ENCODE results near the gene BAHD1.

The BAHD1 gene

DNA sequence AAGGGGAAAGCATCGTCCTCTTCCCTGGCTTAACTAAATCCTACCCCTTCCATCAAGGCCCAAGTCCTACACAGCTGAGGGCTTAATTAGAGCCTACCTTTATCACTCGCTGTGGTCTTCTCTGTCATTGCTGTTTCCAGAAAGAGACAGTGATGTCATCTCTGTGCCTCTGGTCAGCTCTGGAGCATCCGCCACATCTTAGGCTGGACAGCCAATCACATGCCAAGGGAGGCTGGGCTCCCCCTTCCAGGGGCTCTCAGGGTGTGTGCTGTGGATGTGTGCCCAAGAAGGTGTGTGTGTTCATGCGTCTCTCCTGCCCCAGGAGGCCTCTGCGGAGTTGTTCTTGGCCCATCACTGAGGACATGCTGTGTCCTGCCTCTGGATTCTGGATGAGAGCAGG lies 72.9 kb downstream of the BAHD1 start:
- ChIA-PET CTCF (interaction anchor here (0.9 kb wide), 1 partner anchor 58 kb away, joined by 3 read pairs; no protein-coding TSS in a partner anchor), POLR2A (no interaction called here)
- 97% methylated on average over 5 of the region's 5 CpGs for WGBS (ENCODE audit: insufficient coverage)
- Histone ChIP-seq H3K27me3 (replicated peaks in 2 of 5; ENCODE audit: control insufficient read depth in 4 of 5, insufficient read depth in 5 of 5, low read length in 4 of 5) (peaks cover 17 to 45% (median 24%) of the 10 kb centered on the region in 5 experiments), H3K27ac (ENCODE audit: insufficient read depth in 1 of 2, low read depth in 1 of 2, low read length in 2 of 2, poor library complexity in 1 of 2, severe bottlenecking in 2 of 2) (no peak overlapping the region), H3K4me1 (ENCODE audit: control extremely low read depth in 1 of 4, control insufficient read depth in 4 of 4, insufficient read depth in 4 of 4, low read length in 3 of 4) (peaks cover 0 to 16% (median 14%) of the 10 kb centered on the region in 4 experiments), H3K4me3 (ENCODE audit: control insufficient read depth in 1 of 7, extremely low read depth in 1 of 7, insufficient read depth in 4 of 7, low read depth in 2 of 7, low read length in 6 of 7) (no peak overlapping the region), H3K36me3 (ENCODE audit: control insufficient read depth in 4 of 4, insufficient read depth in 4 of 4, low read length in 3 of 4) (no peaks in the 10 kb centered on the region), H3K9me3 (ENCODE audit: control extremely low read depth in 1 of 5, control insufficient read depth in 4 of 5, insufficient read depth in 2 of 5, low read depth in 1 of 5, low read length in 4 of 5) (no peaks in the 10 kb centered on the region)
- DNase-seq = no peak

GRCh38 chr15:40516322-40516721 lies 75.6 kb downstream of the BAHD1 start:
- peaks cover 4 to 25% (median 14%) of the 10 kb centered on the region in 5 experiments for H3K27me3 ChIP-seq (replicated peaks in 2 of 5; ENCODE audit: control insufficient read depth in 4 of 5, insufficient read depth in 5 of 5, low read length in 4 of 5)

More at GRCh38 chr15:40516322-40516721, 75.6 kb downstream of the BAHD1 start:
- Histone ChIP-seq H3K9me3 (ENCODE audit: control extremely low read depth in 1 of 5, control insufficient read depth in 4 of 5, insufficient read depth in 2 of 5, low read depth in 1 of 5, low read length in 4 of 5) (no peaks in the 10 kb centered on the region), H3K4me1 (ENCODE audit: control extremely low read depth in 1 of 4, control insufficient read depth in 4 of 4, insufficient read depth in 4 of 4, low read length in 3 of 4) (peaks cover 0 to 14% (median 10%) of the 10 kb centered on the region in 4 experiments), H3K4me3 (ENCODE audit: control insufficient read depth in 1 of 7, extremely low read depth in 1 of 7, insufficient read depth in 4 of 7, low read depth in 2 of 7, low read length in 6 of 7) (no peak overlapping the region), H3K27ac (ENCODE audit: insufficient read depth in 1 of 2, low read depth in 1 of 2, low read length in 2 of 2, poor library complexity in 1 of 2, severe bottlenecking in 2 of 2) (no peak overlapping the region), H3K36me3 (ENCODE audit: control insufficient read depth in 4 of 4, insufficient read depth in 4 of 4, low read length in 3 of 4) (no peaks in the 10 kb centered on the region)
- no peak for DNase-seq
- POLR2A ChIA-PET = interaction anchor here (0.6 kb wide), 1 partner anchor 38 kb away, joined by 5 read pairs; no protein-coding TSS in a partner anchor
- CTCF ChIA-PET = no interaction called here
- WGBS (ENCODE audit: insufficient coverage) = no CpG with 5 or more reads among the region's 2 CpGs

Measured in common myeloid progenitor, CD34-positive (primary cell).